ENCODE data around the gene RNASEH2B.

DNA sequence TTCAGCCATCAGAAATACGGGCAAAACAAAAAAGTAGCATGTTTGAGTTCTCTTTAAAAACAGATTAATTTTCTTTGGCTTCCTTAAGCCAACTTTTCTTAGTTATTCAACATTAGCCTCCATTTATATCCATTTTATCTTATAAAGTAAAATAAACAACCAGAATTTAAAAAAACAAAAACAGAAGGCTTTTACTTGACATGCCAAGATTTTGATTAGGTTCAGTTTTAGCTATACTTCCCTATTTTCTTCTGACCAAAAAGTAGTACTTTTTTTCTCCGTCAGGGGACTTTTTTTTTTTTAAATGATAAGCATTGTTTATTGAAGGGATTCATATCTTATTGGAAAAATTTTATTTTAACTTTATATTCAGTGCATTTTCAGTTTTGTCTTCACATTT is 18.1 kb downstream of the RNASEH2B start:
- TF ChIP-seq POLR2A (IDR thresholded peaks at IDR 0.05; ENCODE audit: low read depth, low read length) (no peak), POLR2AphosphoS5 (IDR thresholded peaks at IDR 0.05; ENCODE audit: low read depth, low read length) (no peak), TAF1 (IDR thresholded peaks at IDR 0.05; ENCODE audit: borderline replicate concordance, low read depth, low read length) (no peak)

Data from GM12892 (cell line).